T-helper 2 cell treated with Interferon-gamma antibody and Interleukin-4, amounts not matched to agents 100 ng/mL and 5 ng/mL, for 36 hours (primary cell): ENCODE measurements around the gene KEAP1. TPM values are rescaled to one million over a fixed set of nuclear protein-coding genes. Genes with fewer than 3 reads are reported as not detected.
"Not testable (repeated sequence)": the region's sequence is repeated elsewhere in the genome, so short reads cannot be mapped to it uniquely, and the experiment has no call there.

ENCODE experiments used
- intact Hi-C: fragments of 100-400 bp; cut with micrococcal nuclease; formaldehyde crosslinking; loops from one replicate; pipeline ENCODE4 v1.15.1; 2023
- total RNA-seq: library from RNA; stranded (reverse); gene quantifications from 2 replicates; pipeline ENCODE4 v1.2.3, GENCODE V29; 2022

The KEAP1 gene
- total RNA-seq, 1 donor from 2014 or later = 98.7 TPM

GRCh38 chr19:10526887-10527286 lies 23.7 kb upstream of the KEAP1 start:
- intact Hi-C loops = not testable (repeated sequence)

GRCh38 chr19:10525636-10526035 lies 22.5 kb upstream of the KEAP1 start:
- intact Hi-C loops = no loop called here

GRCh38 chr19:10523135-10523636 lies 20.0 kb upstream of the KEAP1 start:
- intact Hi-C loops = no loop called here

- intact Hi-C loops = no loop called here
These were observed 18.5 kb upstream of the KEAP1 start for GRCh38 chr19:10521461-10522171.

GRCh38 chr19:10520652-10521318 lies 17.6 kb upstream of the KEAP1 start:
- intact Hi-C loops = no loop called here

- intact Hi-C loops = no loop called here
These were observed 16.3 kb upstream of the KEAP1 start for GRCh38 chr19:10519421-10519820.

- intact Hi-C loops = no loop called here
These were observed 15.5 kb upstream of the KEAP1 start for GRCh38 chr19:10518444-10519361.

- intact Hi-C loops = no loop called here
These were observed 14.7 kb upstream of the KEAP1 start for GRCh38 chr19:10517760-10518443.

GRCh38 chr19:10517361-10517759 lies 14.2 kb upstream of the KEAP1 start, which contains the start of gene S1PR5:
Gene S1PR5 (minus strand): TSS chr19:10517447. CDS start chr19:10515011, 2,436 bp downstream.
- intact Hi-C loops = no loop called here

- intact Hi-C loops = no loop called here
These were observed 13.6 kb upstream of the KEAP1 start for GRCh38 chr19:10516671-10517286.

GRCh38 chr19:10516064-10516385 lies 12.9 kb upstream of the KEAP1 start:
- intact Hi-C loops = no loop called here

- intact Hi-C loops = no loop called here
These were observed 11.3 kb upstream of the KEAP1 start for GRCh38 chr19:10514211-10515145.

- intact Hi-C loops = no loop called here
These were observed 10.1 kb upstream of the KEAP1 start for GRCh38 chr19:10513223-10513622.

GRCh38 chr19:10510301-10510802 lies 7.2 kb upstream of the KEAP1 start:
- intact Hi-C loops = no loop called here

- intact Hi-C loops = loop anchor here (5.0 kb wide), 1 partner anchor 34 kb away; the partner anchor contains the start of gene ATG4D
These were observed 5.6 kb upstream of the KEAP1 start for GRCh38 chr19:10508707-10509106.

GRCh38 chr19:10508036-10508435 lies 4.9 kb upstream of the KEAP1 start:
- intact Hi-C loops = loop anchor here (5.0 kb wide), 1 partner anchor 34 kb away; the partner anchor contains the start of gene ATG4D

- intact Hi-C loops = loop anchor here (1.0 to 5.0 kb wide), 2 partner anchors 37 to 67 kb away; partner anchors contain the start of gene ATG4D
These were observed 2.5 kb upstream of the KEAP1 start for GRCh38 chr19:10505583-10506229.

GRCh38 chr19:10502524-10503001 lies 593 bp downstream of the KEAP1 start:
- intact Hi-C loops = loop anchor here (2.0 to 5.0 kb wide), 5 partner anchors 24 to 150 kb away; partner anchors contain the start of genes CDKN2D, ILF3 and PDE4A
